NB4 (cell line): ENCODE results near the gene APPL2.

Experiments
- MYC ChIP-seq: IDR thresholded peaks from 2 replicates; pipeline ENCODE4 v1.6.1; 2011; ENCODE audit warnings: low read depth, low read length
- POLR2A ChIP-seq: IDR thresholded peaks from 2 replicates; pipeline ENCODE4 v1.6.1; 2011; ENCODE audit warnings: mild to moderate bottlenecking; ENCODE audit not compliant: insufficient read length; ENCODE audit errors: extremely low read depth
- TF ChIP-seq, protein P1 (sequence below): IDR thresholded peaks from one replicate; pipeline ENCODE4 v1.5.1; 2012; ENCODE audit warnings: low read depth, low read length
- TF ChIP-seq, protein P2 (sequence below): IDR thresholded peaks from 2 replicates; pipeline ENCODE4 v1.6.1; 2011; ENCODE audit warnings: low read depth, low read length

DNA sequence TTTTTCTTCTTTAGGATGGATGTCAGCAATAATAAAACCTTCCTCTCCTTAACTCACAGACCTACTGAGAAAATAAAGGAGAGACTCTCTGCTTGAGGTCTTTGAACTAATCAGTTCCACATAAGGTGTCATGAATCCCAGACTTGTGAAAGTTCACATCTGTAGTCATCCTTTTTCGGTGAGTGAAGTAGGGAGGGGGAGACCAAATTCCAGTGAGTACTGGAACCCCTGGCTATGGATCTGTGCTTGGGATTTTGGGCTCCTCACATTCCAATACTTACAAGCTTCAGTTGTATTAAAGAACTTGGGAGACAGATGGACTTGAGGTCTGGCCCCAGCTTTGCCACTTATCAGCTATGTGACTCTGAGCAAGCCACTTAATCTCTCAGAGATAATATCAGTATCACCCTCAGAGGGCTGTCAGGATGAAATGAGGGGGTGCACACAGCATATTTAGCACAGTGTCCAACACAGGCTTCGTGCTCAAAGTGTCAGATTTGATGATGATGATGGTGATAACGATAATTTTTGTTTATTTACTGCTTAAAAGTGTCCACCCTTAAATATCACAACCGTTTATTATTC, 34.8 kb upstream of the APPL2 start:
- TF ChIP-seq, protein P1, sequence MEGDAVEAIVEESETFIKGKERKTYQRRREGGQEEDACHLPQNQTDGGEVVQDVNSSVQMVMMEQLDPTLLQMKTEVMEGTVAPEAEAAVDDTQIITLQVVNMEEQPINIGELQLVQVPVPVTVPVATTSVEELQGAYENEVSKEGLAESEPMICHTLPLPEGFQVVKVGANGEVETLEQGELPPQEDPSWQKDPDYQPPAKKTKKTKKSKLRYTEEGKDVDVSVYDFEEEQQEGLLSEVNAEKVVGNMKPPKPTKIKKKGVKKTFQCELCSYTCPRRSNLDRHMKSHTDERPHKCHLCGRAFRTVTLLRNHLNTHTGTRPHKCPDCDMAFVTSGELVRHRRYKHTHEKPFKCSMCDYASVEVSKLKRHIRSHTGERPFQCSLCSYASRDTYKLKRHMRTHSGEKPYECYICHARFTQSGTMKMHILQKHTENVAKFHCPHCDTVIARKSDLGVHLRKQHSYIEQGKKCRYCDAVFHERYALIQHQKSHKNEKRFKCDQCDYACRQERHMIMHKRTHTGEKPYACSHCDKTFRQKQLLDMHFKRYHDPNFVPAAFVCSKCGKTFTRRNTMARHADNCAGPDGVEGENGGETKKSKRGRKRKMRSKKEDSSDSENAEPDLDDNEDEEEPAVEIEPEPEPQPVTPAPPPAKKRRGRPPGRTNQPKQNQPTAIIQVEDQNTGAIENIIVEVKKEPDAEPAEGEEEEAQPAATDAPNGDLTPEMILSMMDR = no peak
- no peak for TF ChIP-seq POLR2A
- TF ChIP-seq MYC = no peak
- TF ChIP-seq, protein P2, sequence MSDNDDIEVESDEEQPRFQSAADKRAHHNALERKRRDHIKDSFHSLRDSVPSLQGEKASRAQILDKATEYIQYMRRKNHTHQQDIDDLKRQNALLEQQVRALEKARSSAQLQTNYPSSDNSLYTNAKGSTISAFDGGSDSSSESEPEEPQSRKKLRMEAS = no peak
